HFF-Myc (cell line): ENCODE data around the gene BMPR1B.

Experiments used
- DNase-seq: peaks from one replicate; pipeline ENCODE4 v3.0.0-alpha.2; 2011; ENCODE audit warnings: low read depth; ENCODE audit errors: extremely low read depth
- H3K4me3 ChIP-seq: replicated peaks from 2 replicates; pipeline ENCODE4 v1.5.1; 2011; ENCODE audit warnings: low read depth, mild to moderate bottlenecking, control low read depth, low read length
- TF ChIP-seq, protein P1 (sequence below): IDR thresholded peaks from 2 replicates; pipeline ENCODE4 v1.5.1; 2012; ENCODE audit warnings: mild to moderate bottlenecking, low read depth, low read length, control low read depth; ENCODE audit errors: missing control alignments

The BMPR1B gene

DNA sequence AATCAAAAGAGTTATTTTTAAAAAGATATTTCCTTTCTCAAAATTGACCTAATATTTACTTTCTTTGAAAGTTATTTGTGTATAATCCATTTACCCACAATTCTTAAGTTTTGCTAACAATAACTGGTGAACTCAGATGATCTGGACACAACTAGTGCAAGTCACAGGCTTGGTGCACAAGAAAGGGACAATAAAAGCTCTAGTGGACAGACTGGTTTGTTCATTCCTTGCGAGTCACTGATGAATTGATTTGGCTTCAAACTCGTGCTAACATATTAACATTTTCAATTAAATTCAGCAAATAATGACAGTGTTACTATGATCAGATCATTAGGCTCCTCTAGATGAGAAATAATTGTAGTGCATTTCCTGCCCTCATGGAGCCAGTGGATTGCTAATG is 169.2 kb downstream of the BMPR1B start:
- H3K4me3 ChIP-seq = no peak overlapping the region
- TF ChIP-seq, protein P1, sequence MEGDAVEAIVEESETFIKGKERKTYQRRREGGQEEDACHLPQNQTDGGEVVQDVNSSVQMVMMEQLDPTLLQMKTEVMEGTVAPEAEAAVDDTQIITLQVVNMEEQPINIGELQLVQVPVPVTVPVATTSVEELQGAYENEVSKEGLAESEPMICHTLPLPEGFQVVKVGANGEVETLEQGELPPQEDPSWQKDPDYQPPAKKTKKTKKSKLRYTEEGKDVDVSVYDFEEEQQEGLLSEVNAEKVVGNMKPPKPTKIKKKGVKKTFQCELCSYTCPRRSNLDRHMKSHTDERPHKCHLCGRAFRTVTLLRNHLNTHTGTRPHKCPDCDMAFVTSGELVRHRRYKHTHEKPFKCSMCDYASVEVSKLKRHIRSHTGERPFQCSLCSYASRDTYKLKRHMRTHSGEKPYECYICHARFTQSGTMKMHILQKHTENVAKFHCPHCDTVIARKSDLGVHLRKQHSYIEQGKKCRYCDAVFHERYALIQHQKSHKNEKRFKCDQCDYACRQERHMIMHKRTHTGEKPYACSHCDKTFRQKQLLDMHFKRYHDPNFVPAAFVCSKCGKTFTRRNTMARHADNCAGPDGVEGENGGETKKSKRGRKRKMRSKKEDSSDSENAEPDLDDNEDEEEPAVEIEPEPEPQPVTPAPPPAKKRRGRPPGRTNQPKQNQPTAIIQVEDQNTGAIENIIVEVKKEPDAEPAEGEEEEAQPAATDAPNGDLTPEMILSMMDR = no peak
- DNase-seq = no peak

DNA sequence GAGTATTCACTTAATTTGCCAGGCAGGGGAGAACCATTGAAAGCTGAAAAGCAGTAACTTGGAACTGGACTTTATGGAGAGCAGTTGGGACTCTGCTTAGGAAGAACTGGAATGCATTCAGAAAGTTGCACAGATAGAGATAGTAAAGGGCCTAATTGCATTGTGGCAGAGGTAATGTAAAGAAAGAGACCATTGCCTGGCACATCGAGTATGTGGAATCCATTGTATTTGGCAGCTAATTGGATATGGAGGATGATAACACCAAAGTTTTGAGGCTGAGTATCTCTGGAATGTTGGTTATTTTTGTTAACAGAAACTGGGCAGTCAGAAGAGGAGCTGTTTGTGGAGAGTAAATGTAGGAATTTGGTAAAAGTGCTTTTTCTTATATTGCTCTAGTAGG is 169.9 kb downstream of the BMPR1B start:
- TF ChIP-seq, protein P1 = no peak
- DNase-seq = no peak
- no peak overlapping the region for H3K4me3 ChIP-seq

DNA sequence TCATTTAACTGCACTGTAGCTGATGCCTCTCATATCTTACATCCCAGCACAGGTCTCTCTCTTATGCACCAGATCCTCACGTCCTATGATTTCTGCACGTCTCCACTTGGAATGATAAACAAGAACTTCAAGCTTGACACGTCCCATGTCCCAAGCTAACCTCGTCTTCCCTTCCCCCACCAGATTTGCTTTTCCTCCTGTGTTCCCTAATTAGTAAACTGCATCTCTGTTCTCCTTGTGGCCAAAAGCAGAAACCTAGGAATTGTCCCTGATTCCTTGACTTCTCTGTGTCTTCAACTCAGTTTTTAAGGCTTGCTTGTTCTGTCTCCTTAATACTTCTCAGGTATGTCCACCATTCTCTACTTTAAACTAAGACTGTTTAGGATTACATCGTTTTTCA is 171.9 kb downstream of the BMPR1B start:
- TF ChIP-seq, protein P1 = no peak
- no peak overlapping the region for H3K4me3 ChIP-seq
- no peak for DNase-seq

DNA sequence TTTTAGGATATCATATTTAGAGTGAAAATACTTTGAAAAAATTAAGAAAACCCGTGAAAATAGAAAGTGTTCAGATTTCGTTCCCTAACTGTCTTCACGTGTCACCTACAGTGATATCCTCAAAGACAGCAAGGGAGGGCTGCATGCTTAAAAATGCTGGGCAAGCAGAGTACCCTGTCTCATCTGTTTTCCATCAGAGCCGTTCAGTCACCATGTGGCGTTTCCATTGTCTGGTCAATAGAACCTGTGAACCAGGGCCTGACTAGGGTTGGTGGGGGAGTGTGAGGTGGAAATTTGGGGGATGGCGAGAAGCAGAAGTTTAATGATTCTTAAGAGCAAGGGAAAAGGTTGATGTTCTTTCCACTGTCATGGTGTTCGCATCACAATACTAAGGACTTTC is 173.9 kb downstream of the BMPR1B start:
- TF ChIP-seq, protein P1 = no peak
- H3K4me3 ChIP-seq = no peak overlapping the region
- DNase-seq = no peak

DNA sequence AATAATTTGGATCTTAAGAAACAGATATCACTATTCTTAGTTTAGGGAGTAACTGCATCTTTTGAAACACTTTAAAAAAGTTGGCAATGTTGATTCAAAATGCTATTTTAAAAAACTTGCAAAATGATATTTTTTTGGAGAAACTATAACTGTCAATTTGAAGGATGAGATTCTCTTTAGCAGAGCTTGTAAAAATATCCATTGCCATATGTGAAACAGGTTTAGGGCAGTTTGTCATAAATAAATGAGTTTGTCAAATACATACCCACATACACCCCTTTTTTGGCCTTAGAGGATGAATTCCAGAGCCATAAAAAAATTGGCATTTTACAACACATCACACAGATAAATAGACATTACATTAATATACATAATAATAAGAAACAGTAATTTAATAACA is 174.6 kb downstream of the BMPR1B start:
- DNase-seq = no peak
- TF ChIP-seq, protein P1 = no peak
- no peak overlapping the region for H3K4me3 ChIP-seq

DNA sequence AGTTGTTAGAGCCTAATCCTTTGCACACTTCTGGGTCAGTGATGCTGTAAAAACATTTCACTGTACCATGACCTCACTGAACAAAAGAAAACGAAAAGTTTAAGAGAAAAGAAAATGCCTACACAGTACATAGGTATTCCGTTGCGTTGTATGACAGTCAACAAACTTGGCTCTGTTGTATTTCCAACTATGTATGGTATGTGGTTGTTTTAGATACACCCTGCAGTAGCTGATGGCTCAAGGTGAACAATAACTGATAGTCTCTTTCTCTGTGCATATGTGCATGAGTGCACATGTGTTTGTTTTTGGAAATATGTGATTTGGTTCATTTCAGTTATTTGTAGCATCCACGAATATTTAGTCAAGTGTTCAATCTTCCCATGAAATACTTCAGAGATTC is 176.0 kb downstream of the BMPR1B start:
- no peak for DNase-seq
- TF ChIP-seq, protein P1 = no peak
- H3K4me3 ChIP-seq = no peak overlapping the region

DNA sequence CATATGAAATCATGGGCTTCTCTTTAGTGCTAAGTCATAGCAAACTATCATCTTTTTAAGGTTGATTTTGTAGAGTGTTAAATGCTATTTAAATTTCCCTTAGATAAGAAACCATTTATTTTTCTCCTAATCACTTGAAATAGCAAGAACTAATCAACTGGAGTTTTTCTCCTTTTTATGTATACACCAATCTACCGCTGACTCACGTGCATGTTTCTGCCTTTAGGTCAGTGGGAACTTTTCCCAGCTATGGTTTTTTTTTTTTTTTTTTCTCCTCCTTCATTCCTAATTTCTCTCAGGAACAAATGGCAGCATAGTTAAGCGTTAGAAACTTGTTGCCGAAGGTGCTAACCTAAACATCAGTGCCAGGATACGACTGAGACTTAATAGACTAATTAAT is 176.4 kb downstream of the BMPR1B start:
- no peak for DNase-seq
- no peak overlapping the region for H3K4me3 ChIP-seq
- TF ChIP-seq, protein P1 = no peak
